GM12864 (cell line): ENCODE data around the gene NRSN2.
"Not testable (repeated sequence)": the region's sequence is repeated elsewhere in the genome, so short reads cannot be mapped to it uniquely, and the experiment has no call there.

Source experiments
- DNase-seq: peaks from one replicate; pipeline ENCODE4 v3.0.0-alpha.2; 2011; ENCODE audit warnings: low read depth
- H3K4me3 ChIP-seq: 2 replicates; pipeline ENCODE4 v1.5.1; 2011; ENCODE audit warnings: mild to moderate bottlenecking, low read depth, low read length, control low read depth
- CTCF ChIP-seq: IDR thresholded peaks from 2 replicates; pipeline ENCODE4 v1.5.1; 2011; ENCODE audit warnings: low read depth, mild to moderate bottlenecking, moderate library complexity, low read length, control low read depth, inconsistent platforms; ENCODE audit errors: missing control alignments

The NRSN2 gene

GRCh38 chr20:388034-388994 lies 41.4 kb downstream of the NRSN2 start:
- no peak overlapping the region for H3K4me3 ChIP-seq
- TF ChIP-seq CTCF, result no peak
- no peak for DNase-seq

- TF ChIP-seq CTCF, result no peak
- no peak overlapping the region for H3K4me3 ChIP-seq
- DNase-seq, result no peak
Observed at GRCh38 chr20:389220-389619, 42.3 kb downstream of the NRSN2 start.

- TF ChIP-seq CTCF, result no peak
- no peak for DNase-seq
- no peak overlapping the region for H3K4me3 ChIP-seq
Observed at GRCh38 chr20:391041-391711, 44.3 kb downstream of the NRSN2 start.

- H3K4me3 ChIP-seq, DNase-seq: not testable (repeated sequence)
Observed at GRCh38 chr20:393296-393695, 46.4 kb downstream of the NRSN2 start.

GRCh38 chr20:396252-396618 lies 49.3 kb downstream of the NRSN2 start:
- DNase-seq, result no peak
- no peak overlapping the region for H3K4me3 ChIP-seq
- no peak for TF ChIP-seq CTCF

GRCh38 chr20:396619-397431 lies 49.9 kb downstream of the NRSN2 start:
- no peak for TF ChIP-seq CTCF
- no peak overlapping the region for H3K4me3 ChIP-seq
- DNase-seq, result no peak
